ENCODE measurements around the gene DNAH1.

DNA sequence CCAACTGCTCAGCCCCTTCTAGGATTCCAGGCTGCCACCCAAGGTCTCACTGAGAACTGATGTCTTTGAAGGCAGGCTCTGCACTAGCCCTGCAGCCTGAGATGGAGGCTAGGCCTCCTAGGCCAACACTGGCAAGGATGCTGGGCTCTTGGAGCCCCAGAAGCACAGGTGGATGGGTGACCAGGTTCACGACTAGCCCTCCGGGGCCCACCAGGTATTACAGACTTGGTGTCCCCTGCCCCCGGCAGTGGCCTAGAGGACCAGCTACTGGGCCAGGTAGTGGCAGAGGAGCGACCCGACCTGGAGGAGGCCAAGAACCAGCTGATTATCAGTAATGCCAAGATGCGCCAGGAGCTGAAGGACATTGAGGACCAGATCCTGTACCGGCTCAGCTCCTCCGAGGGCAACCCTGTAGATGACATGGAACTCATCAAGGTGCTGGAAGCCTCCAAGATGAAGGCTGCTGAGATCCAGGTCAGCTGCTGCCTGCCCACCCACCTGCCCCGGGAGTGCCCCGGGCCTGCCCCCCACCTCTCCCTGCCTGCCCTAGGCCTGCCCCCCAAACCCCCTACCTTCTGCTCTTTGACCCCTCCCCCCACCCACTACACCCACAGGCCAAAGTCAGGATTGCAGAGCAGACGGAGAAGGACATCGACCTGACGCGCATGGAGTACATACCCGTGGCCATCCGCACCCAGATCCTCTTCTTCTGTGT lies 76.3 kb downstream of the DNAH1 start:
- TF ChIP-seq, protein P1, sequence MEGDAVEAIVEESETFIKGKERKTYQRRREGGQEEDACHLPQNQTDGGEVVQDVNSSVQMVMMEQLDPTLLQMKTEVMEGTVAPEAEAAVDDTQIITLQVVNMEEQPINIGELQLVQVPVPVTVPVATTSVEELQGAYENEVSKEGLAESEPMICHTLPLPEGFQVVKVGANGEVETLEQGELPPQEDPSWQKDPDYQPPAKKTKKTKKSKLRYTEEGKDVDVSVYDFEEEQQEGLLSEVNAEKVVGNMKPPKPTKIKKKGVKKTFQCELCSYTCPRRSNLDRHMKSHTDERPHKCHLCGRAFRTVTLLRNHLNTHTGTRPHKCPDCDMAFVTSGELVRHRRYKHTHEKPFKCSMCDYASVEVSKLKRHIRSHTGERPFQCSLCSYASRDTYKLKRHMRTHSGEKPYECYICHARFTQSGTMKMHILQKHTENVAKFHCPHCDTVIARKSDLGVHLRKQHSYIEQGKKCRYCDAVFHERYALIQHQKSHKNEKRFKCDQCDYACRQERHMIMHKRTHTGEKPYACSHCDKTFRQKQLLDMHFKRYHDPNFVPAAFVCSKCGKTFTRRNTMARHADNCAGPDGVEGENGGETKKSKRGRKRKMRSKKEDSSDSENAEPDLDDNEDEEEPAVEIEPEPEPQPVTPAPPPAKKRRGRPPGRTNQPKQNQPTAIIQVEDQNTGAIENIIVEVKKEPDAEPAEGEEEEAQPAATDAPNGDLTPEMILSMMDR (IDR thresholded peaks at IDR 0.05) = no peak
- TF ChIP-seq POLR2A (IDR thresholded peaks at IDR 0.05) = no peak

Data from Peyer's patch (tissue), 4 donors.